LNCaP clone FGC (cell line): ENCODE measurements around the gene FGFBP1.

Experiments
- DNase-seq: peaks from one replicate; pipeline ENCODE4 v3.0.0-alpha.2; 2011; ENCODE audit warnings: low read depth
- H3K4me3 ChIP-seq: 2 replicates; pipeline ENCODE4 v1.5.1; 2011; ENCODE audit warnings: mild to moderate bottlenecking, low read depth, low read length, control low read depth
- CTCF ChIP-seq: IDR thresholded peaks from 2 replicates; pipeline ENCODE4 v1.5.1; 2012; ENCODE audit warnings: mild to moderate bottlenecking; ENCODE audit not compliant: control insufficient read depth, insufficient read depth; ENCODE audit errors: extremely low read depth

Gene FGFBP1

DNA sequence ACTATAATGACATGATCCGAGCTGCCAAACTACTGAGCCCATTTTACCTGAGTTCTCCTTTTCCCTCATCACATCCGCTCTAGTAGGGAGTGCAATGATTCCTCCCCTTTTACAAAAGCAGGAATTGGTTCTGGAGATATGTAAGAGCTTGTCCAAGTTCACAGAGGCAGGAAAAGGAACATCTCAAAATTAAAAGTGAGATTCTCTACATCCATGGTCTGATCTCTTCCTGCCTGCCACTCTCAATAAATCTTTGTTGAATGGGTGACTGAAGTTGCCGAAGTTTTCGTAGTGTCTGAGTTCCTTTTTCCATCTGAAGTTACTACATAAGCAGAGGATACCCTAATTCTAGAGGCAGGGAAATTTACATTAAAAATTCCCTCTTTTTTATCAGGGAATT lies at the start of gene FGFBP1:
Gene FGFBP1 (minus strand): TSS at position 101 of the 400 bp plus-strand sequence. CDS start 2,108 bp downstream, outside the sequence.
- no peak within 1 kb of the TSS for H3K4me3 ChIP-seq
- TF ChIP-seq CTCF: no peak
- no peak for DNase-seq

DNA sequence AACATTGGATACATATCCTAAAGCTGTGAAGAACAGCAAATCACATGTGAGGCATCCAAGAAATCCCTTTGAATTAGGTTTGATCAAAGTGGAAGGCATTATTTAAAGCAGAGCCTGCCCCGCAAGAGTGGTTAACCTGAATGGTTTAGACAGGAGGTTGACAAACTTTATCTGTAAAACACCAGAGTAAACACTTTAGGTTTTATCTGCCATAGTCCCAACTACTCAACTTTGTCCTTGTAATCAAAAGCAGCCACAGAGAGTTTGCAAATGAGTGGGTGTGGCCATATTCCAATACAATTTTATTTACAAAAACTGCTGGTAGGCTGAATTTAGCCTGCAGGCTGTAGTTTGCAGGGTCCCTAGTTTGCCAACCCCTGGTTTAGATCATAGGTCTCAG lies 49.7 kb upstream of the FGFBP1 start:
- H3K4me3 ChIP-seq: no peak overlapping the region
- no peak for TF ChIP-seq CTCF
- DNase-seq: no peak

DNA sequence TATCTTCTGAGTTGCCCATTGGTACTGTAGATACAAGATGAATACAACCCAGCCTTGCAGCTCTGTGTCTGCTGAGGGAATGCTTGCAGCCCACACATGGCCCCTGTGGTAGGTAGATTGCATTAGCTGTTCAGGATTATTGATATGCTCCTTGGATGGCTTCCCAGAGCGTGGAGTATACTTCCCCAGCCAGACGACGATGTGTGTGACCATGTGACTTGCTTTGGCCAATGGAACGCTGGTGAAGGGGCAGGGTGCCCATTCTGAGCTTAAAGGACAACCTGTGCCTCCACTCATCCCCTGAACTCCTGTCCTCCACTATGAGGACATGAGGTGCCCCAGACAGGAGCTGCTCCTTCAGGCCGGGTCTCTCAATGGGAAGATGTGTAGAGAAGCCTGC lies 48.4 kb upstream of the FGFBP1 start:
- no peak overlapping the region for H3K4me3 ChIP-seq
- no peak for TF ChIP-seq CTCF
- no peak for DNase-seq

DNA sequence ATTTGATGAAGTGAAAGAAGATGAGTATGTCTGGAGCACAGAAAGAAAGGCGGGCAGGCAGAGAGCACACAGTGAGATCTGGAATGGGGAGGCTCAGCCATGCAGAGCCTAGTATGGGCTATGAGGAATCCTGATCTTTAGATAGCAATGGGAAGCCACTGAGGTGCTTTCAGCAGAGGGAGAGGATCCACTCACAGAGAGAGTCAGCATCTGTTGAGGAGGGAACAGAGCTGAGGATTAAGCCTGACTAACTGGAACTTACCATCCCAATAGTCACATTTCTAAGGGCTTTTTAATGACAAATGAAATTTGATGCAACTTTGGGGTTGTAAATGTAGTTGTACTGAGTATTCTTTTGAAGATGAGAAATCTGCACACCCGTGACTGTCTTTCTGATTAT lies 45.1 kb upstream of the FGFBP1 start:
- no peak for TF ChIP-seq CTCF
- no peak overlapping the region for H3K4me3 ChIP-seq
- no peak for DNase-seq

GRCh38 chr4:15982842-15983524 lies 44.4 kb upstream of the FGFBP1 start:
- TF ChIP-seq CTCF: no peak
- no peak for DNase-seq

GRCh38 chr4:15976456-15977447 lies 38.2 kb upstream of the FGFBP1 start:
- no peak for DNase-seq
- no peak for TF ChIP-seq CTCF
- H3K4me3 ChIP-seq: no peak overlapping the region

More at GRCh38 chr4:15982842-15983524, 44.4 kb upstream of the FGFBP1 start:
- no peak overlapping the region for H3K4me3 ChIP-seq
